Parathyroid adenoma (tissue), 2 donors: ENCODE data around the gene SARDH.

Experiments
- H2AFZ ChIP-seq: fragments of 300-600 bp; sonication (generic); one replicate; pipeline ENCODE4 v1.7.0; 2017; ENCODE audit warnings: antibody characterized with exemption, mild to moderate bottlenecking
- H3K27ac ChIP-seq: fragments of 300-600 bp; sonication (generic); one replicate; pipeline ENCODE4 v1.7.0; 2017
- H3K27me3 ChIP-seq: fragments of 300-600 bp; sonication (generic); one replicate; pipeline ENCODE4 v1.7.0; 2017; ENCODE audit warnings: low read length; ENCODE audit not compliant: control insufficient read depth, insufficient read depth
- H3K36me3 ChIP-seq: fragments of 300-600 bp; sonication (generic); one replicate; pipeline ENCODE4 v1.7.0; 2017; ENCODE audit warnings: low read length; ENCODE audit not compliant: control insufficient read depth, insufficient read depth
- H3K4me1 ChIP-seq: fragments of 300-600 bp; sonication (generic); one replicate; pipeline ENCODE4 v1.7.0; 2017; ENCODE audit warnings: control low read depth
- H3K4me2 ChIP-seq: fragments of 300-600 bp; sonication (generic); one replicate; pipeline ENCODE4 v1.7.0; 2017; ENCODE audit warnings: low read length
- H3K4me3 ChIP-seq: fragments of 300-600 bp; sonication (generic); one replicate; pipeline ENCODE4 v1.7.0; 2017; ENCODE audit warnings: low read depth, low read length
- H3K79me2 ChIP-seq: fragments of 300-600 bp; sonication (generic); one replicate; pipeline ENCODE4 v1.7.0; 2017; ENCODE audit warnings: control low read depth
- H3K9ac ChIP-seq: fragments of 300-600 bp; sonication (generic); one replicate; pipeline ENCODE4 v1.7.0; 2017; ENCODE audit warnings: mild to moderate bottlenecking
- H3K9me3 ChIP-seq: fragments of 300-600 bp; sonication (generic); one replicate; pipeline ENCODE4 v1.7.0; 2017; ENCODE audit warnings: low read length; ENCODE audit not compliant: control insufficient read depth
- CTCF ChIP-seq: fragments of 300-600 bp; sonication (generic); IDR thresholded peaks from one replicate; pipeline ENCODE4 v1.7.0; 2017; ENCODE audit warnings: antibody characterized with exemption, mild to moderate bottlenecking
- donor health status: primary hyperparathyroidism.

Gene SARDH

GRCh38 chr9:133706307-133707050 lies 31.7 kb downstream of the SARDH start:
- H3K9ac ChIP-seq, result no peak overlapping the region
- no peaks in the 10 kb centered on the region for H3K79me2 ChIP-seq
- TF ChIP-seq CTCF, result no peak
- no peak overlapping the region for H2AFZ ChIP-seq
- no peak overlapping the region for H3K27ac ChIP-seq
- no peaks in the 10 kb centered on the region for H3K36me3 ChIP-seq
- no peaks in the 10 kb centered on the region for H3K4me1 ChIP-seq
- no peak overlapping the region for H3K4me2 ChIP-seq
- no peaks in the 10 kb centered on the region for H3K27me3 ChIP-seq
- no peaks in the 10 kb centered on the region for H3K9me3 ChIP-seq
- H3K4me3 ChIP-seq, result no peak overlapping the region

- Histone ChIP-seq H3K4me3 (no peak overlapping the region), H3K79me2 (no peaks in the 10 kb centered on the region), H3K36me3 (no peaks in the 10 kb centered on the region), H2AFZ (no peak overlapping the region), H3K27me3 (no peaks in the 10 kb centered on the region), H3K9me3 (no peaks in the 10 kb centered on the region), H3K4me1 (no peaks in the 10 kb centered on the region), H3K4me2 (no peak overlapping the region), H3K9ac (no peak overlapping the region), H3K27ac (no peak overlapping the region)
- no peak for TF ChIP-seq CTCF
Observed at GRCh38 chr9:133705576-133705975, 32.6 kb downstream of the SARDH start.

- no peaks in the 10 kb centered on the region for H3K9me3 ChIP-seq
- H3K79me2 ChIP-seq, result no peaks in the 10 kb centered on the region
- no peaks in the 10 kb centered on the region for H3K4me1 ChIP-seq
- H3K27ac ChIP-seq, result no peak overlapping the region
- no peak for TF ChIP-seq CTCF
- no peak overlapping the region for H3K4me2 ChIP-seq
- H3K27me3 ChIP-seq, result no peaks in the 10 kb centered on the region
- H2AFZ ChIP-seq, result no peak overlapping the region
- H3K4me3 ChIP-seq, result no peak overlapping the region
- H3K36me3 ChIP-seq, result no peaks in the 10 kb centered on the region
- H3K9ac ChIP-seq, result no peak overlapping the region
Observed at GRCh38 chr9:133704711-133705181, 33.4 kb downstream of the SARDH start.

GRCh38 chr9:133703591-133704399 lies 34.4 kb downstream of the SARDH start:
- Histone ChIP-seq H3K27me3 (no peaks in the 10 kb centered on the region), H2AFZ (no peak overlapping the region), H3K9ac (no peak overlapping the region), H3K4me1 (no peaks in the 10 kb centered on the region), H3K4me3 (no peak overlapping the region), H3K36me3 (no peaks in the 10 kb centered on the region), H3K27ac (no peak overlapping the region), H3K79me2 (no peaks in the 10 kb centered on the region), H3K4me2 (no peak overlapping the region), H3K9me3 (no peaks in the 10 kb centered on the region)
- TF ChIP-seq CTCF, result no peak
